ENCODE results near the gene COMMD3.
A peak's percentile ranks its signal among the peaks of the same experiment; 100 is the strongest.
"Not testable (repeated sequence)": the region's sequence is repeated elsewhere in the genome, so short reads cannot be mapped to it uniquely, and the experiment has no call there.

Gene COMMD3

GRCh38 chr10:22340329-22341189 lies 24.4 kb downstream of the COMMD3 start:
- DNase-seq = peak; percentile 60 to 72

- peak in 1 of 2 experiments; percentile 41 for DNase-seq
These were observed 25.2 kb downstream of the COMMD3 start for GRCh38 chr10:22341190-22341925.

GRCh38 chr10:22341926-22342196 lies 25.7 kb downstream of the COMMD3 start:
- no peak for DNase-seq

DNA sequence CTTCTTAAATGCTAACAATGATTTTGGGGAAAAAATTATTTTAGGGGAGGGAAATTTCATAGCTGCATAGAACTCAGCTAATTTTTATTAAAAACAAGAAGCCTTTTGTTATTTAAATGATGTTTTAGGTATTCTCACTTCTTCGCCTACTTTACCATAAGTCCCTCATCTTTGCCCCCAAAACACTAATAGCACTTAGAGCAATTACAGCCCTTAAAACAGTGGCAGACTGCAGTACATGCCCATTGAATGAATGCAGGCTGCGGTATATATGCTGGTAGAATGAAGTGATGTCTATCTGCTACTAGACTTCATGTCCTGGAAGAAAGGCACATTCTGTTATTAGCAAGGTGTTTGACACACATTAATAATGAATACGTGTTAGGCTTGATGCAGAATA lies 26.2 kb downstream of the COMMD3 start:
- no peak for DNase-seq

DNA sequence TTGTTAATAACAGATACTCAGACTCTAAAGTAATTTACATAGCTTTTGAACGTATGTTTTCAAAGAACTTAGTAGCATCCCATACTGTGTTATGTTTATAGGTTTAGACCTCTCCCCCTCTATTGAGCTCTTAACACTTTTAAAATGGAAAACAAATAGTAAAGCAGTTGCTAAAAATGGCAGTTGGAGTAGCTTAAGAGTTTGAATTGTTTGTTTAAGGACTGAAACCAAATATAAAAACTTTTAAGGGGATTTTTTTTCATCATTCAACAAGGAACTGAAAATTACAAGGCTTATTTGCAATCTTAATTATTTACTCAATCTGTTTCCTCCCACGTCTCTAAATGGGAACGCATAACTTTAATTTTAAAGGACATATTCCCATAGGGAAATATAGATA lies 27.5 kb downstream of the COMMD3 start:
- no peak for DNase-seq

DNA sequence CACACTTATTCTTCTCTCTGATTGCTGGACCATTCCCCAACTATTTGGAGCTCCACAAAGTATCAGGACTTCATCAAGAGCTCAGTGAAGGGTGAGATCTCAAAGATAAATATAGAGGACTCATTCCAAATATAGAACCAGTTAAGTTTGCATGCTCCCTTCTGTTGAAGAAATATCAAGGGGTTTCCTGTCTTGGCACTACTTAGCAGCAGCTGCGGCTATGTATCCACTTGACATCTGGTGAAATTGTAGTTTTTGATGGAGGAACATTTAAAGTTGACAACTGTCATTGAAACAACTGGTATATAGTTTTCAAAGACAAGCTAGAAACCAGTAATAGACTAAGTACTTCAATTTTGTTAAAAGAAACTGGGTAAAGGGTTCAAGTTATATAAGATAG lies 28.1 kb downstream of the COMMD3 start:
- DNase-seq = no peak

DNA sequence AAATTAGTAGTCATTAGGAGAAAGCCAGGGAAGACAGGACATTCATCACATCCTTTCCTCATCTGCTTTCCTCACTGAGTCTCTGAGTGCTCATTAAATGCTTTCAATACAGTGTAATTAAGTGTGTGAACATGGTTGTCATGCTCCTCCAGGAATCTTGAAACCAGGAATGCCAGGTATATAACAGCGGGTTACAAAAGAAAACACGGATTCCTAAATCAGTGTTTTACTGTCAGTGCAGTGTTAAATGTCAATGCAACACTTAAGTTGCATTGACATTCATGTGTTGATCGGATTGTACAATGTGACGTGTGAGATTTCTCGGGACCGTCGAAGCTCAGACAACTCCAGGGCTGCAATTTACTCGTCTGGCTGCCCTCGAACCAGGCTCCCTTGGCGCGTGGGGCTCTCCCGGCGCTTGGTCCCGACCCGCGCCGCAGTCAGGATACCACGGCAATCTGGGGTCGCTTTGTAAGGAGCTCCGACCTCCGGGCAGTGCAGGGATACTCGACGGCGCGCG lies 28.7 kb downstream of the COMMD3 start:
- no peak for DNase-seq

DNA sequence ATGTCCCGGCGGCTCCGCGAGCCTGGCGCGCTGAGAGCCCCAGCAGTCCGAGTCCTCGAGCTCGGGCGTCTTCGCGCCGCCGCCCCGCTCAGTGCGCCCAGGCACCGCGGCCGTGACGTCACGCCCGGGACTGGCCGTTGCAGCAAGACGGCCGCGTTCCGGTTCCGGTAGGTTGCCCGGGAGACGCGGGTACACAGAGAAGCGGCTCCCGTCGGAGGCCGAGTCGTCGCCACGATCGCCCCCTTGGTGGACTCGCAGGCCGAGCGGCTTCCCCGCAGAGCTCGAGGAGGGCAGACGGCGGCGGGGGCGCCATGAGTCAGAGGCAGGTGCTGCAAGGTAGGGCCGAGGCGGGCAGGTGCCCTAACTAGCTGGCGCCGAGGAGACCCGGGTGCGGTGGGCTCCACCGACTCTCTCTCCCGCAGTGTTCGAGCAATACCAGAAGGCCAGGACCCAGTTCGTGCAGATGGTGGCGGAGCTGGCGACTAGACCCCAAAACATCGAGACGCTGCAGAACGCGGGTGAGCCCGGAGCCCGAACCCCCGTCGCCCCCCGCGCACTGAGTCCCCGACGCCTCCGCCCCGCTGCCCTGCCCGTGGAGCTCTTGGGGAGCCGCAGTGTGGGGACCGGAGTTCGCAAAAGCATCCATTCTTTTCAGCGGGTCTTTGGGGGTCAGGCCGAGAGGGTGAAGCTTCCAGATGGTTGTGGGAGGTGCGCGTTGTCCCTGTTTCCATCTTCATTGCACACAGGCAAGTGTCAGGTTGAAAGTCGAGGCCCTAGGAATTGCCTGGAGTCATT lies 29.3 kb downstream of the COMMD3 start, which contains the start of gene SPAG6:
Gene SPAG6 (plus strand): TSS at position 196 of the 795 bp plus-strand sequence. CDS start 116 bp downstream, at position 312.
- no peak for DNase-seq

DNA sequence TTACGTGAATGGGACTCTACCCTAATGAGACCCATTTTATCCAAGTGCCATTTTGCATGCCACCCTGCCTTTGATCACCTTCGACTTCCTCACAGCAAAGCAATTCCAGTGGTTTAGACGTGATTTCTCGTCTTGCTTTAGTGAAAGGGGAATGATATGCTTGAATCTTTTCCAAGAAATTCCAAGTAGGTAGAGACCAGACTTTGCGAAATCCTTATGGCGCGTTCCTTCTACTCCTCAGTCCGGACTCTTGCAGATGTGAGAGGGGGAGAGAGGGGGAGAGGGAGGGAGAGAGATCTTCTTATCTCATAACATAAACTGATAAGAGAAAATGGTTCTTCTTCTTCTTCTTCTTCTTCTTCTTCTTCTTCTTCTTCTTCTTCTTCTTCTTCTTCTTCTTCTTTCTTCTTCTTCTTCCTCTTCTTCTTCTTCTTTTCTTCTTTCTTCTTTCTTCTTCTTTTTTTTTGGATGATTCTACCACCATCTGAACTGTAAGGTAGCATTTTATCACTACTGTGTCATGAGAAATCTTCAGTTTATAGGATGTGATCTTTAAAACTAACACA lies 30.0 kb downstream of the COMMD3 start:
- DNase-seq = no peak

GRCh38 chr10:22349755-22350154 lies 33.6 kb downstream of the COMMD3 start:
- DNase-seq = no peak

DNA sequence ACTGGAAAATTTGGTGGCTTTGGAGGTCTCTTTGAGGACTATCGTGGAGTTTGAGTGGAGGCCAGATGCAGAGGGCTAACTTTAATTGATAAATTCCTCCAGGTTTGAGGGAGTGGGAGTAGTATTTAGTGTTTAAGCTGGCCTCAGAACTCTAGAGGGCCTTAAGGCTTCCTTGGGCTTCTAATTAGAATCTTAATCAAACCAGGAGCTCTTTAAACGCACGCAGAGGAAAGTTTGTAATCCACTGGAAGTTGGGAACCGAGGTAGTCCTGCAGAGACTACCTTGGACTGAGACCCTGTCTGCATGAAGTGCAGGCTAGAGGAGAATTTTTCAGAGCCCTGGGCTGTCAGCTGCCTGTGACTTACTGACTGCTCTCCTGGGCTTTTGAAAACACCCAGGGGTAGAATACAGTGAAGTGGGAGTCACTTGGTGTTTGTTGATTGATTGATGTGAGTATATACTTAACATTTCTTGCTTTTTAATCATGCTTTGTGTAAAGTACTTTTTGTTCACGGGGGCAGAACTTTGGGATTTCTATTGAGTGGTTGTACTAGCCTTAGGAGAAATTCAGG lies 35.0 kb downstream of the COMMD3 start:
- DNase-seq = no peak

- DNase-seq = no peak
These were observed 40.2 kb downstream of the COMMD3 start for GRCh38 chr10:22356324-22356873.

DNA sequence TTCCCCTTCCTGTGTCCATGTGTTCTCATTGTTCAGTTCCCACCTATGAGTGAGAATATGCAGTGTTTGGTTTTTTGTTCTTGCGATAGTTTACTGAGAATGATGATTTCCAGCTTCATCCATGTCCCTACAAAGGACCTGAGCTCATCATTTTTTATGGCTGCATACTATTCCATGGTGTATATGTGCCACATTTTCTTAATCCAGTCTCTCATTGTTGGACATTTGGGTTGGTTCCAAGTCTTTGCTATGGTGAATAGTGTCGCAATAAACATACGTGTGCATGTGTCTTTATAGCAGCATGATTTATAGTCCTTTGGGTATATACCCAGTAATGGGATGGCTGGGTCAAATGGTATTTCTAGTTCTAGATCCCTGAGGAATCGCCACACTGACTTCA lies 41.6 kb downstream of the COMMD3 start:
- DNase-seq = not testable (repeated sequence)

- no peak for DNase-seq
These were observed 47.1 kb downstream of the COMMD3 start for GRCh38 chr10:22363305-22363704.

DNA sequence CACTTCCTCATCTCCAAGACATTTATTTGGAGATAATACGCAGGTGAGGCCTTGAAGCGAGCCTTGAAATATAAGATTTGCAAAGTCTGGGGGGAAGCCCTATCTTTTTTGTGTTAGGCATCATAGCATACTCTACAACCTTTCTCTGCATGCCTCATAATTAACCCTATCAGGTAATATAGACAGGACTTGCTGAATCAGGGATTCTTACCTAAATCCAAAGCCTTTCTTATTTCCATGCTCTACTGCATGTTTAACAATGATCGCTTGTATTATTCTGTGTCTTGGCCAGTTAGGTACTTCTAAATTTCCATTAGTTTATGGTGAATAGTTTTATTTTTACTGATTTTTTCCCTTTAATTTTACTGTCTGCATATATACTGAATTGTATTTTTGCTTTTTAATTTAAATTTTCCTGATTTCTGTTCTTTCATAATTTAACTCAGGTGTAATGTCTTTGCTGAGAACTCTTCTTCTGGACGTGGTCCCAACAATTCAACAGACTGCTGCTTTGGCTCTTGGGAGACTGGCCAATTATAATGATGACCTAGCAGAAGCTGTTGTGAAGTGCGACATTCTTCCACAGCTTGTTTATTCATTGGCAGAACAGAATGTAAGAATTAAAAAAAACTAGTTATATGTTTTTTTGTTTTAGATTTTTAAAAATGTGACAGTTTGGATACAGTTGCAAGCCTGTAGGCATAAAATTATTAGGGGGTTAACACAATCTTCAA lies 48.4 kb downstream of the COMMD3 start:
- no peak for DNase-seq

DNA sequence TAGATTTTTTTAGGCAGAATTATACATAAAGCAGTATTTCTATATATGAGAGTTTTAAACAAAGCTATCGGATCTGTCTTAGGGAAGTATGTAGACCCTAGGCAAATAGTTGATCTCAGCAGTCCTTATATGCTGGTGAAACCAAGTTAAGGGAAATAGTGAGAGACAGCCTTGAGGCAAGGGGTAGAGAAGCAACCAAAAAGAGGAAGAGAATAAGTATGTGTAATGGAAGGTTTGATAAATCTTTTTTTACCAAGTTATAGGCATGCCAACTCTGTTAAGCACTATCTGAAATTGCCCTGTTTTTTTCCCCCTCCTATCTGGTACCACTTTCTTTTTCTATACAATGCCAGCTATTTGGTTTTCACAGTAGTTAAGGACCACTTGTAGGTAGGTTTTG lies 49.0 kb downstream of the COMMD3 start:
- no peak for DNase-seq

- DNase-seq = no peak
These were observed 49.7 kb downstream of the COMMD3 start for GRCh38 chr10:22365644-22366434.

- DNase-seq = no peak
These were observed 50.2 kb downstream of the COMMD3 start for GRCh38 chr10:22366435-22366703.

DNA sequence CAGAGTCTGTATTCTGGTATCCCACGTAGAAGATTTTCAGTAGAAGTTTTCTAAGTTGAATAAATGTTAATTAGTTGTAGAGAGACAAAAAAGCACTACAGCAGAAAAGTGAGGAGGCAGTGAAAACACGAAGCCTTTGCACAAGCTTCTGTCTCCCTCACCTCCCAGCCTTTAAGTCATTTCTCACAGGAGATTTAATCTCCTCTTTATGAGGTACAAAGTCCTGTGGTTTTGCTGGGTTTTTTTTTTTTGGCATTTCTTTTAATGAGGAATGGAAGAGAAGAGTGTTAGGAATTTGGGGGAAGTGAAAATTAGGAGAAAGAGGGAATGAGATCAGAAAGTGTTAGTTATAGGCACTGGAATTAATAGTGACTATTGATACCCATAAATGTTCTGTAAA lies 50.6 kb downstream of the COMMD3 start:
- DNase-seq = no peak

DNA sequence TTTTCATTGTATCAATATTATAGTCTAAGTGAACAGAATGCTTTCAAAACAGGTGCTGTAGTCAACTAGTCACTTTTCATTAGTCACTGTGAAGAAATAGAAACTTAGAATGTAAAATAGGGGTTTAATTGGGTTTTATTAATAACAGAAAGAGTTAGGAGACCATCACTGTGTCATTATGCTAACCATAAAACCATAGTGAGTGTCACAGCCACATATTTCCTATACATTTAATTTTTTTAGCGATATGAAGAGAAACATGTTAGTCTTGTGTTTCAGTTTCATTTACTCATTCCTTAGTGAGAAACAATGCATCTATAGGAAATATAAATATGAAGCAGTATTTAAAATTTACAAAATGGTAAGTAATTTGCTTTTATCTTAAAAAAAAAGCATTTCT lies 51.3 kb downstream of the COMMD3 start:
- no peak for DNase-seq

- no peak for DNase-seq
These were observed 52.2 kb downstream of the COMMD3 start for GRCh38 chr10:22368402-22368801.

All from NCI-H526 (cell line).